ENCODE measurements around the gene ADO. TPM values are rescaled to one million over a fixed set of nuclear protein-coding genes. Genes with fewer than 3 reads are reported as not detected.
A peak's percentile ranks its signal among the peaks of the same experiment; 100 is the strongest.

ADO gene
- total RNA-seq, 1 experiment from 2014 or later, result 26.2 TPM

- Histone ChIP-seq H3K27ac (ENCODE audit: low read depth, low read length) (peak overlapping the region; percentile 90), H2AFZ (ENCODE audit: low read depth, low read length, poor library complexity, severe bottlenecking) (peak overlapping the region; percentile 73), H3K79me2 (ENCODE audit: insufficient read depth, low read length) (peaks cover 40% of the 10 kb centered on the region), H3K4me2 (ENCODE audit: low read length) (peak overlapping the region; percentile 92), H3K9me3 (ENCODE audit: control insufficient read depth in 1 of 2, insufficient read depth in 1 of 2, low read depth in 1 of 2, low read length in 2 of 2) (no peaks in the 10 kb centered on the region), H3K27me3 (ENCODE audit: insufficient read depth, low read length) (peaks cover 7% of the 10 kb centered on the region; the same call in 1 of the 2 replicates), H3K4me1 (ENCODE audit: control insufficient read depth in 1 of 2, insufficient read depth in 2 of 2, low read length in 2 of 2) (peaks cover 4 to 16% of the 10 kb centered on the region in 2 experiments; a peak in 3 of 4 replicates), H4K20me1 (ENCODE audit: insufficient read depth) (peaks cover 11% of the 10 kb centered on the region; the same call in 1 of the 2 replicates), H3K9ac (ENCODE audit: low read length) (peak overlapping the region; percentile 84), H3K9me2 (ENCODE audit: insufficient read depth) (no peaks in the 10 kb centered on the region), H3K4me3 (replicated peaks in 1 of 2; ENCODE audit: low read depth in 1 of 2, low read length in 2 of 2) (peak overlapping the region; percentile 71 to 90), H3K36me3 (ENCODE audit: control insufficient read depth in 1 of 2, insufficient read depth in 2 of 2, low read length in 2 of 2) (no peaks in the 10 kb centered on the region; a peak in 1 of 4 replicates)
- ChIA-PET RAD21 (ENCODE audit: low non-redundant PET in 1 of 2, low total read pairs in 2 of 2, uncharacterized antibody in 2 of 2, unreplicated experiment in 2 of 2) (interaction anchor here in 1 of 2 experiments (0.6 kb wide), 1 partner anchor 1711 kb away, joined by 3 read pairs; no protein-coding TSS in a partner anchor), CTCF (interaction anchor here (2.1 kb wide), 1 partner anchor 15 kb away, joined by 5 read pairs; no protein-coding TSS in a partner anchor), POLR2A (interaction anchor here (0.6 to 2.1 kb wide), 3 partner anchors 13 to 142 kb away, joined by 4 to 9 read pairs (median 5); partner anchors contain the start of gene EGR2)
- intact Hi-C loops (cut with micrococcal nuclease), result no loop called here
- DNase-seq (ENCODE audit: low read depth, low spot score), result no peak
- BruUV-seq (replicated peaks), result TSS peak; percentile 82
- no peak; the same call in 1 of the 2 replicates for ATAC-seq
- TF ChIP-seq EGR1 (IDR thresholded peaks at IDR 0.05; ENCODE audit: low read depth) (no peak), CTCF (IDR thresholded peaks at IDR 0.05 in 2 of 3, conservative IDR thresholded peaks at IDR 0.05 in 1 of 3; ENCODE audit: borderline replicate concordance in 1 of 3, insufficient read depth in 1 of 3, low read depth in 2 of 3, low read length in 2 of 3) (no peak), JUND (IDR thresholded peaks at IDR 0.05) (no peak), EZH2 (IDR thresholded peaks at IDR 0.05) (no peak), SRF (IDR thresholded peaks at IDR 0.05; ENCODE audit: low read depth) (no peak), YY1 (IDR thresholded peaks at IDR 0.05; ENCODE audit: extremely low read depth, insufficient replicate concordance, low read depth, low read length) (no peak), SP1 (IDR thresholded peaks at IDR 0.05; ENCODE audit: low read depth) (no peak), ZFX (IDR thresholded peaks at IDR 0.05) (no peak), ZBTB33 (IDR thresholded peaks at IDR 0.05; ENCODE audit: extremely low read depth, insufficient replicate concordance, low read length) (no peak), CEBPB (IDR thresholded peaks at IDR 0.05; ENCODE audit: low read depth) (no peak), FOSL1 (IDR thresholded peaks at IDR 0.05; ENCODE audit: low read depth) (no peak), ELF1 (IDR thresholded peaks at IDR 0.05; ENCODE audit: borderline replicate concordance, low read depth) (no peak), SIN3A (IDR thresholded peaks at IDR 0.05; ENCODE audit: low read depth) (no peak), MAX (IDR thresholded peaks at IDR 0.05) (no peak), CBX3 (IDR thresholded peaks at IDR 0.05; ENCODE audit: low read depth) (no peak), POLR2A (IDR thresholded peaks at IDR 0.05; ENCODE audit: borderline replicate concordance, extremely low read depth, insufficient read depth, insufficient read length) (no peak)
Observed at GRCh38 chr10:62803724-62804355, 680 bp upstream of the ADO start.
